ENCODE results near the gene RRP8. TPM values are rescaled to one million over a fixed set of nuclear protein-coding genes. Genes with fewer than 3 reads are reported as not detected.

RRP8 gene
- total RNA-seq, 1 experiment from 2014 or later, result 15.1 TPM

DNA sequence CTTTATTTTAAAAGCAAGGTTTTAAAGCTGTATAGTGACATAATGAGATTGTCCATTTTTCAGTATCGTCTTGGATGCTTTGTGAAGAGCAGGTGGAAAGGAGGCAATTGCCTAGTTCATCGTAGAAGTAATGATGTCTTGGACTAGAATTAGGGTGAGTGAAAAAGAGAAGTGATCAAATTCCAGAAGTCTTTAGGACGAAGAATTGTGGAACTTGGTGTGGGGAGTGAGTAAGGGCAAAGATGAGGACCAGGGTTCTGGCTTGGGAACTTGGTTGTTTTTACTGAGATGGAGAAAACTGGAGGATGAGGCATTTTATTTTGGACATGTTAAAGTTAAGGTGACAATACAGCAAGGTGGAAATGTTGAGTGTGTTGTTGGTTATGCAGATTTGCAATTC, 1.4 kb upstream of the RRP8 start:
- ATAC-seq, result no peak
- ChIA-PET POLR2A (ENCODE audit: unreplicated experiment) (no interaction called here), CTCF (interaction anchor here (1.0 kb wide), 1 partner anchor 78 kb away, joined by 4 read pairs; the partner anchor contains the start of gene MRPL17)
- Histone ChIP-seq H3K9ac (ENCODE audit: low read length) (peak overlapping the region; percentile 93), H2AFZ (ENCODE audit: low read length) (peak overlapping the region; percentile 85; the same call in 1 of the 2 replicates), H3K4me1 (ENCODE audit: insufficient read depth, low read length) (peaks cover 38% of the 10 kb centered on the region), H3K27me3 (ENCODE audit: low read length) (no peaks in the 10 kb centered on the region), H3F3A (ENCODE audit: low read length, unreplicated experiment) (peaks cover 5% of the 10 kb centered on the region), H4K20me1 (ENCODE audit: low read length) (no peaks in the 10 kb centered on the region), H3K9me3 (ENCODE audit: low read length) (no peaks in the 10 kb centered on the region), H3K79me2 (ENCODE audit: low read length) (peaks cover 78% of the 10 kb centered on the region), H3K4me3 (ENCODE audit: low read length) (peak overlapping the region; percentile 93), H3K27ac (ENCODE audit: low read length) (no peak overlapping the region), H3K36me3 (ENCODE audit: low read depth, low read length) (peaks cover 31% of the 10 kb centered on the region; the same call in 1 of the 2 replicates), H3K9me2 (replicated peaks; ENCODE audit: low read length) (no peaks in the 10 kb centered on the region), H3K4me2 (ENCODE audit: low read length) (peak overlapping the region; percentile 97)
- TF ChIP-seq EZH2phosphoT487 (IDR thresholded peaks at IDR 0.05; ENCODE audit: borderline replicate concordance, low read length), result no peak
- TF ChIP-seq EZH2 (IDR thresholded peaks at IDR 0.05; ENCODE audit: low read length, unreplicated experiment), result no peak
- no peak for TF ChIP-seq CTCF (conservative IDR thresholded peaks at IDR 0.05; ENCODE audit: low read depth, low read length)
- BruUV-seq (replicated peaks), result no TSS peak
- no peak for DNase-seq
- intact Hi-C loops (cut with micrococcal nuclease), result loop anchor here (2.0 to 10.0 kb wide), 4 partner anchors 72 to 230 kb away; partner anchors contain the start of genes ARFIP2 and TIMM10B

- BruUV-seq (replicated peaks), result TSS peak; percentile 50
Measured at GRCh38 chr11:6604081-6604626, 738 bp upstream of the RRP8 start.

More at GRCh38 chr11:6604081-6604626, 738 bp upstream of the RRP8 start:
- H3K27ac ChIP-seq (ENCODE audit: low read length), result 0 out of 2 replicates have a peak overlapping the region, but pooled peaks have one; percentile 5
- peak overlapping the region; percentile 85 for H2AFZ ChIP-seq (ENCODE audit: low read length)
- H3K4me2 ChIP-seq (ENCODE audit: low read length), result peak overlapping the region; percentile 97
- H3K36me3 ChIP-seq (ENCODE audit: low read depth, low read length), result peaks cover 29% of the 10 kb centered on the region; the same call in 1 of the 2 replicates
- no peaks in the 10 kb centered on the region for H3K9me3 ChIP-seq (ENCODE audit: low read length)
- no peaks in the 10 kb centered on the region for H3K27me3 ChIP-seq (ENCODE audit: low read length)
- H3K79me2 ChIP-seq (ENCODE audit: low read length), result peaks cover 83% of the 10 kb centered on the region
- CTCF ChIA-PET, result interaction anchor here (0.6 to 1.0 kb wide), 2 partner anchors 79 to 99 kb away, joined by 3 to 4 read pairs; partner anchors contain the start of gene MRPL17
- TF ChIP-seq CTCF (conservative IDR thresholded peaks at IDR 0.05; ENCODE audit: low read depth, low read length), result 0 out of 2 replicates have a peak, but pooled peaks have one; percentile 18
- TF ChIP-seq EZH2 (IDR thresholded peaks at IDR 0.05; ENCODE audit: low read length, unreplicated experiment), result no peak
- TF ChIP-seq EZH2phosphoT487 (IDR thresholded peaks at IDR 0.05; ENCODE audit: borderline replicate concordance, low read length), result no peak
- peaks cover 38% of the 10 kb centered on the region for H3K4me1 ChIP-seq (ENCODE audit: insufficient read depth, low read length)
- peak overlapping the region; percentile 93 for H3K9ac ChIP-seq (ENCODE audit: low read length)
- POLR2A ChIA-PET (ENCODE audit: unreplicated experiment), result interaction anchor here (0.6 kb wide), 1 partner anchor 98 kb away, joined by 3 read pairs; no protein-coding TSS in a partner anchor
- no peaks in the 10 kb centered on the region for H3K9me2 ChIP-seq (replicated peaks; ENCODE audit: low read length)
- intact Hi-C loops (cut with micrococcal nuclease), result loop anchor here (2.0 to 10.0 kb wide), 4 partner anchors 72 to 229 kb away; partner anchors contain the start of genes ARFIP2 and TIMM10B
- peak; percentile 37 for DNase-seq
- H3K4me3 ChIP-seq (ENCODE audit: low read length), result peak overlapping the region; percentile 93
- no peaks in the 10 kb centered on the region for H4K20me1 ChIP-seq (ENCODE audit: low read length)
- H3F3A ChIP-seq (ENCODE audit: low read length, unreplicated experiment), result peaks cover 5% of the 10 kb centered on the region
- ATAC-seq, result peak; percentile 53
